G401 (cell line): Measurements from ENCODE around the gene C2orf49. TPM values are rescaled to one million over a fixed set of nuclear protein-coding genes. Genes with fewer than 3 reads are reported as not detected.
"Not testable (repeated sequence)": the region's sequence is repeated elsewhere in the genome, so short reads cannot be mapped to it uniquely, and the experiment has no call there.

Source experiments
- DNase-seq: peaks from one replicate; pipeline ENCODE4 v3.0.0-alpha.2; 2015; ENCODE audit warnings: low spot score
- in situ Hi-C: cut with HindIII; loops from 2 replicates; pipeline ENCODE4 v1.10.0; 2016; ENCODE audit warnings: low sequenced_read_pairs, mixed read lengths
- total RNA-seq: library from RNA; depleted of rRNA; stranded (reverse); fragments of >200 nt; shearing (Covaris generic); gene quantifications from 2 replicates; pipeline ENCODE4 v1.2.3, GENCODE V29; 2014

The C2orf49 gene
- total RNA-seq, 1 experiment from 2014 or later: 46.0 TPM

DNA sequence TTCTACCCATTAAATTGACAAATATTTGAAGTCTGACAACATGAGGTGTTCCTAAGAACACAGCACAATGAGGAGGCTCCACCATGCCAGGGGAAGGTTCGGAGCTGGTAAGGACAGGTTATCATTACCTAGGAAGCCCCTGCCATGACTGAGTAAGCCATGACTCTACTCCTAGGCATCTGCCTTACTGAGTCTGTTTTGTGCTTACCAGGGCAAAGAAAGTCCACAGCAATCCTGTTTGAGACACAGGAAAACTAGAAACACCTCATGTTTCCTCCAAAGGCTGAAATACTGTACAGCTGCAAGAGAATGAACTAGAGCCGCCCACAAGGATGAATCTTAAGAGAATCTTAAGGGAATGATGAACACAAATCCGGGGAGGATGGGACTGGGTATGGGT, 19.4 kb upstream of the C2orf49 start:
- no peak for DNase-seq
- in situ Hi-C loops: no loop called here

DNA sequence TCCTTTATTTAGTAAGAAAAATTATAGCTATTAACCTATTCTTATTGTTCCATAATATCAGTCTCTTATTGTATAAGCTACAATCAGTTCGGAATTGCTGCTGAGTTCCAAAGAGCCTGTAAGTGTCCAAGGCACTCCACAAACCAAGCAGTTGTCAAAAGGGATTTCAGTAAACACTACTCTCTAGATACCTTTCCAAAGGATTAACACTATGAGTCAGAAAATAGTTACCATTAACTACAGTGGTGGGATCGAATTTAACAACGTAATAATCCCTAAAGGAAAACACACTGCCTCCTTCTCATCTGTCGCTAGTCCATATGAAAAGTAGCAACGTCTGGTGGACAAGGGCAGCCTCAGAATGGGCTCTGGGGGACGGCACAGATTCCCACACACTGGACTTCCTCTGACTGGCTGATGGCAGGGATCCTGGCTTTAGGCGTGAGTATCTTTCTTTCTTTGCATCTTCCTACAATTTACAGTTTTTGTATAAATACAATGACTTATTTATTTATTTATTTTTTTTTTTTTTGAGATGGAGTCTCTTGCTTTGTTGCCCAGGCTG, 16.6 kb upstream of the C2orf49 start:
- in situ Hi-C loops: no loop called here
- DNase-seq: no peak

- in situ Hi-C loops: no loop called here
- DNase-seq: no peak
Measured at GRCh38 chr2:105321875-105322646, 15.3 kb upstream of the C2orf49 start.

- DNase-seq: no peak
- in situ Hi-C loops: no loop called here
Measured at GRCh38 chr2:105323111-105323510, 14.2 kb upstream of the C2orf49 start.

GRCh38 chr2:105324101-105324500, 13.2 kb upstream of the C2orf49 start:
- no peak for DNase-seq
- in situ Hi-C loops: no loop called here

DNA sequence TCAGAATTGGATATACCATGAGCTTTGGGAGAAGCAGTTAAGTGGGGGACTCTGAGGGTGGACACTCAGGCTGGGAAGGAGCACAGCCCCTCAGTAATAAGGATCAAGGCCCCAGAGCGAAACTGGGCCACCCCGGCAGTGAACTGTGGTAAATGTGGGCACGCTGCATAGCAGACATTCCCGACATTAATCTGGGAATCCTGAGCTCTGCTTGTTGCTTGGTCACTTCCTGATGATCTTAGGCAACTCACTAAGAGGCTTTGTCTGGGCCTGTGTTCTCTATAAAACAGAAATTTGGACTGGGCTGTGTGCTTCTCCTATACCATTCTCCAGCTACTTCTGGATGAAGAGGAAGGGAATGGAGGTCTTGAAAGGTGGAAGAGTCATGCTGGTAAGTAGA, 12.6 kb upstream of the C2orf49 start:
- in situ Hi-C loops: no loop called here
- no peak for DNase-seq

DNA sequence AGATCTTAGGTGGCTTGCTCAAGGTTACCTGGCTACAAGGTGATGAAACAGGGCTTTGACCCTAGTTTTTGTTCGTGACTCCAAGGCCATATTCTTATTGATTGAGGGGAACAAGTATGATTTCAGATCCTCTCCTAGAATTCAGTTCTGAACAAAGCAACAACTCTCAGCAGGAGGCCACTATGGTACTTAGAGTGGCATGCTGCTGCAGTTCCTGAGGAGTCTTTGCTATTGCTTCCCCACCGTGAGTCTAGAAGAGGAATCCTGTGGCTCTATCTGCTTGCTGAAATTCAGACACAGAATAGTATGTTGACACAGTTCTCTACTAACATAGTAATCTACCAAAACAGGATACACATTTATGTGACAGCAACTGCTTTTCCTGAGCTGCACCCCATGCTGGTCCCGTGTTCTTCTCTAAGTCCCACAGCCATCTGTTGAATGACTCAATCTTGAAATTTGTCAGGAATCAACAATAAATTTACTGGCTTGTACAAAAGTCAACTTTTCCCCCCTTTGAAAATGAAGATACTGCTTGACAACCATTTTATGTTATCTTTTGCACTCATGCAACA, 11.9 kb upstream of the C2orf49 start:
- no peak for DNase-seq
- in situ Hi-C loops: no loop called here

DNA sequence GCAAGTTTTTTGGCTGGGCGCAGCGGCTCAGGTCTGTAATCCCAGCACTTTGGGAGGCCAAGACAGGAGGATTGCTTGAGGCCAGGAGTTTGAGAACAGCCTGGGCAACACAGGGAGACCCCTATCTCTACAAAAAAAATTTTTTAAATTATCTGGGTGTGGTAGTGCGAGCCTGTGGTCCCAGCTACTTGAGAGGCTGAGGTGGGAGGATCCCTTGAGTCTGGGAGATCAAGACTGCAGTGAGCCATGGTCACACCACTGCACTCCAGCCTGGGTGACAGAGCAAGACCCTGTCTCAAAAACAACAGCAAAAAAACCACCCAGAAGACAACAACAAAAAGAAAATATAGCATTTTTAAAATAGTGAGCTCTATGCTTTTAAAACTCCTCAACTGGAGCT, 10.1 kb upstream of the C2orf49 start:
- DNase-seq, in situ Hi-C loops: not testable (repeated sequence)

- DNase-seq: no peak
- in situ Hi-C loops: no loop called here
Measured at GRCh38 chr2:105327690-105328089, 9.7 kb upstream of the C2orf49 start.

DNA sequence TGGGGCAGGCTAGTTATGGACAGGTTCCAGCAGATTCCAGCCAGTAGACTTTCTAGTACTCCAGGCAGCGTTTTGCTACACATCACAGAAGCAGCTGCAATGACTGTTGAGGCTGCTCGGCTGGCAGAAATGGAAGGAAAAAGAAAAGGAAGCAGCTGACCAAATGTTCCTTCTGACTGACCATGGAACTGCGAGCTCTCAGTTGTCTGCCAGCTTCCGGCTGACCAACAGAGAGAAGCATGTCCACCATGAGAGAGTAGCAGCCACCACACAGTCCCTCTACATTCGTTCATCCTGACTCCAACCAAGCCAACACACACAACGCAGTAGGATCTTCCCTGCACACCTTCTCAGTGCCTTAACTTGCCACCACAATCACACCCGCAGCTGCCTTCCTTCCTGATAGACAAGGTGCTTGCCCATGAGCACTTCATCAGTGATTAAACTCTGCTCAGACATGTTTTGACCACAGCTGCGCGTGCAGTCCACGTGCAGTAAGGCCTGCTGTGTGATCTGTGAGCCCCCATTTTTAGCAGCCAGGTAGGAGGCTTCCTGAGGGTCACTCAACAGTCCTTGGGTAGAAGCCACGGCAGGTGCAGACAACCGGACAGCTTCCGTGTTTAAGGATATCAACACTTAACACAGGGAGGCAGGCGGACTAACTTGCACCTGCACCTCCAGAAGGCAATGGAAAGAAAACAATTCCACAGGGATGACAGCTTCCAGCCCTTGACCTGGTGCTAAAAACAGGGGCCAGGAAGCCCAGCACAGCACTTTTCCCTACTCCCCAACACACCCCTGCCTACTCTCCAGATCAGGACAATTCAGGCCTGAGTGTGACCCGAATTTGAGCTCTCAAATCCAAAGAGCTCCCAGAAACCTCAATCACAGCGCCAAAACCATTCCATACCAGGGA, 8.8 kb upstream of the C2orf49 start:
- in situ Hi-C loops: no loop called here
- DNase-seq: peak; percentile 60

GRCh38 chr2:105329197-105329554, 8.2 kb upstream of the C2orf49 start:
- DNase-seq: no peak
- in situ Hi-C loops: no loop called here

DNA sequence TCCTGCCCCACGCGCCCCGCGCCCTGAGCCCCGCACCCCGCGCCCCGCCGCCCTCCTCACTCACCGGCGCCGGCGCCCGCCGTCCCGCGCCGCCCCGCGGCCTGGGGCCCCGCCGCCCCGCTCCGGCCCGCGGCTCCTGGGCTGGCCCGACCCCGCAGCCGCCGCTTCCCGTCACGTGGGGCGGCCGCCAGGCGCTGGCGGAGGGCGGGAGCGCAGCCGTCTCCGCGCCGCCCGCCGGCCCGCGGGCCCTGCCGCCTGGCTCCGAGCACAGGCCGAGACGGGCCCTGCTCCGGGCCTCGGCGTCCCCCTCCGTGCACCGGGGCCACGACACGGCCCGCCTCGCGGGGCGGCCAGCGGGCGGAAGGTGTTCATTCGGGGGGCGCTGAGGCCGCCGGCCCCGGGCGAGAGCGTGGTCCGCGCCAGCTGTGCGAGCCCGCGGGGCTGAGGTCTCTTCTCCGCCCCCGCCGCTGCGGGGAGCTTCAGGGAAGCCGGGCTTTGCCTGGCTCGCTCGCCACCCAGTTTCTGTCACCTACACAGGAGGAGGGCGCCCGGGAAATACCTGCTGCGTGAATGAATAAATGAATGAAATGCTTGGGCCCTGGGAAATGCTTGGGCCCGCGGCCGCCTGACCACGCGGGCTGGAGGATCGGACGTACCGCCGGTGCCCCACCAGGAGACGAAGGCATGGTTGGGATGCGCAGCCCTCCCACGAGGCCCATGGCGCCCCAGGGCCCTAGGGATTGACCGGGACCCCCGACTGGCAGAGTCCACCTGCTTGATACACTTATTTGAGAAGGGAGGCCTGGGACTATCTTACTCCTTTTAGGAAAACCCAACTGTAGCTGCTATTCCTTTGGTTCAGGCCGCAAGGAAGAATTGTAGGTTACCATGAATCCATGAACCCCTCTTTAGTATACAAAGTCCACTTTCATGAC, 7.5 kb upstream of the C2orf49 start, which contains the start of gene TGFBRAP1:
Gene TGFBRAP1, minus strand, starts transcription at position 175 of the 935 bp plus-strand sequence. CDS start 21,434 bp downstream, outside the sequence.
- in situ Hi-C loops: no loop called here
- peak; percentile 40 for DNase-seq

DNA sequence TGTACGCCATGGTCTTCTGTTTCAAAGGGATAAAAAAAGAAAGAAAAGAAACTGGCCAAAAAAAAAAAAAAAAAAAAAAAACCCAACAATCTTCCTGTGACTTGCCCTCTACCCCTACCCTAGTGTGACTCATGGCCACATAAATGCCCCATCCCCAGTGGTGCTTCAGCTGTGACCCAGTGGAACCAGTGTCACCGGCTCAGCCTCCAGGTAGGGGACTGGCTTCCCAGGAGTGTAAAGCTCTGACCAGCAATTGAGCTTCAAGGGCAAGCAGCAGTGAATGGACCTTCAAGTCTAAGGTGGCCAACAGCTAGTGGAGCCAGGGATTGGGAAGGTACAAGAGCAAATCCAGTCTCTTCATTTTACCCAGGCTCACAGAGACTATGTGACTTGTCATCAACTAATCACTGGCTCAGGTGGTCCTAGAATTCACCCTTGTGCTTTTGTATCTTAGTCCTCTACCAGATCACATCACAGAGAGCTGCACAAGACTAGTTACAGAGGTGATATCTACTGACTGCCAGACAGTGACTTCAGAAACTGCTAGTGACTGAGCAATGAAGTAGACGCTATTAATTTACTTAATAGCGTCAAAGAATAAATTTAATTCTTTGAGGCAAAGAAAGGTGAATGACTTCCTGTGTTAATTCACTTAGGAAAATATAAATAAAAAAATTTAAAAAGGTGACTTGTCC, 6.5 kb upstream of the C2orf49 start:
- DNase-seq: no peak
- in situ Hi-C loops: no loop called here

DNA sequence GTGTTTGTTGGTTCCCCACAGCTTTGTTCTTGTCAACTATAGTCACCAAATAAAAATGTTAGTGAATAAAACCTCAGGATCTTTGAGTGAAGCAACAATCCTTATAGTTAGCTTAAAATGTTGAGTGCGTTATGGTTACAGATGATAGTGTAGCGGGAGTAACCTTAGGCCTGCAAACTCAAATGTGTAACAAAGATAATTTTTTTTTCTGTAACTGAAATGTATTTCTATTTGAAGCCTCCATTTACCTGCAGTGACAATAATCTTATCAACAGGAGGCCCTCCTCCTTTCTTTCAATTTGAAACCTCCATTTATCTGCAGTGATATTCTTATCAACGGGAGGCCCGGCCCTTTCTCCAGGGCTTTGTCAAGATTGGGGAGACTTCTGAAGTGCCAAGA, 3.1 kb upstream of the C2orf49 start:
- no peak for DNase-seq
- in situ Hi-C loops: no loop called here

DNA sequence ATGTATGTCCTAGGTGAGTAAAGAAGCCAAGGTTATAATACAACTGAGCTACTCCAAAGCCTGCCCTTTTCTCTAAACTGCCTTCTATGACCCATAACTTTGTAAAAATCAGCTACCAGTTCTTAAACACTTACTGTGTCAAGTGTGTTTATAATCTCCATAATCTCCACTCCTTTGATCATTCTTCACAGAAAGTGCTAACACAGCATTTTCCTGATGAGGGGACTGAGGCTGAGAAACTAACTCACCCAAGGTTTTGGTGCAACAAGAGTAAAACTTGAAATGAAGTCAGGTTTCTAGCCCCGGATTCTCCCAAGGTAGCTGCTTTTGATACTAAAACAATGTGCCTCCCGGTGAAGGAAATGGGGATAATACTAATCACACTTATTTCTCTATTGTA, 1.9 kb upstream of the C2orf49 start:
- DNase-seq: no peak

DNA sequence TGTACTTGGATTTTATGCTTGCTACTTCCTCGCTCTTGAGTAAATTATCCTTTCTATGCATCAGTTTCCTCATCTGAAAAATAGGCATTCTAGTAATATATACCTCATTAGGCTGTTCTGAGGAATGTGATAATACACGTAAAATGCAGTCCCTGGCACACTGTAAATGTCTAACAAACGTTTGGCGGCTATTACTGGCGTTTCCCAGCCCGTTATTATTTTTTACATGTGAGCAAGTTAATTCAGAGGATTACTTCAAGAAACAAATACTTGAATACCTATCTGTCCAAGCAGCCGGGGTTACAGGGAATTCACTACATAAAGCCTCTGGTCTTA, 586 bp upstream of the C2orf49 start:
- in situ Hi-C loops: no loop called here
- no peak for DNase-seq

More for the DNA sequence above, 1.9 kb upstream of the C2orf49 start:
- in situ Hi-C loops: no loop called here

- in situ Hi-C loops: no loop called here
- no peak for DNase-seq
Measured at GRCh38 chr2:105338020-105338385, 663 bp downstream of the C2orf49 start.

GRCh38 chr2:105339414-105339813, 2.1 kb downstream of the C2orf49 start:
- DNase-seq: no peak
- in situ Hi-C loops: no loop called here
